ENCODE results near the gene XIRP2.

XIRP2 gene

GRCh38 chr2:167292430-167293171, 404.3 kb downstream of the XIRP2 start, which contains the start of gene B3GALT1:
TSS of gene B3GALT1 (plus strand) at chr2:167293001.
- DNase-seq (ENCODE audit: low read depth), result peak; percentile 50
- no peak for TF ChIP-seq POLR2A (IDR thresholded peaks at IDR 0.05; ENCODE audit: extremely low read depth, insufficient read length)
- TF ChIP-seq MYC (IDR thresholded peaks at IDR 0.05; ENCODE audit: low read depth, low read length), result no peak
- no peak for TF ChIP-seq CTCF (IDR thresholded peaks at IDR 0.05; ENCODE audit: low read depth, low read length)
- no peak for TF ChIP-seq MAX (IDR thresholded peaks at IDR 0.05; ENCODE audit: low read depth, low read length)
- no peak within 1 kb of the TSS for H3K4me3 ChIP-seq (ENCODE audit: low read depth, low read length)

GRCh38 chr2:167293172-167293781, 405.0 kb downstream of the XIRP2 start:
- no peak for DNase-seq (ENCODE audit: low read depth)
- H3K4me3 ChIP-seq (ENCODE audit: low read depth, low read length), result no peak overlapping the region
- TF ChIP-seq POLR2A (IDR thresholded peaks at IDR 0.05; ENCODE audit: extremely low read depth, insufficient read length) (no peak), MAX (IDR thresholded peaks at IDR 0.05; ENCODE audit: low read depth, low read length) (no peak), CTCF (IDR thresholded peaks at IDR 0.05; ENCODE audit: low read depth, low read length) (no peak), MYC (IDR thresholded peaks at IDR 0.05; ENCODE audit: low read depth, low read length) (no peak)

- no peak for DNase-seq (ENCODE audit: low read depth)
Observed at GRCh38 chr2:167293943-167294775, 405.9 kb downstream of the XIRP2 start.

GRCh38 chr2:167294776-167295140, 406.5 kb downstream of the XIRP2 start:
- no peak overlapping the region for H3K4me3 ChIP-seq (ENCODE audit: low read depth, low read length)
- TF ChIP-seq MAX (IDR thresholded peaks at IDR 0.05; ENCODE audit: low read depth, low read length) (no peak), MYC (IDR thresholded peaks at IDR 0.05; ENCODE audit: low read depth, low read length) (no peak), POLR2A (IDR thresholded peaks at IDR 0.05; ENCODE audit: extremely low read depth, insufficient read length) (no peak), CTCF (IDR thresholded peaks at IDR 0.05; ENCODE audit: low read depth, low read length) (no peak)
- DNase-seq (ENCODE audit: low read depth), result no peak

More at GRCh38 chr2:167293943-167294775, 405.9 kb downstream of the XIRP2 start:
- TF ChIP-seq MYC (IDR thresholded peaks at IDR 0.05; ENCODE audit: low read depth, low read length) (no peak), POLR2A (IDR thresholded peaks at IDR 0.05; ENCODE audit: extremely low read depth, insufficient read length) (no peak), MAX (IDR thresholded peaks at IDR 0.05; ENCODE audit: low read depth, low read length) (no peak), CTCF (IDR thresholded peaks at IDR 0.05; ENCODE audit: low read depth, low read length) (no peak)
- H3K4me3 ChIP-seq (ENCODE audit: low read depth, low read length), result no peak overlapping the region

- no peak overlapping the region for H3K4me3 ChIP-seq (ENCODE audit: low read depth, low read length)
- DNase-seq (ENCODE audit: low read depth), result no peak
- no peak for TF ChIP-seq CTCF (IDR thresholded peaks at IDR 0.05; ENCODE audit: low read depth, low read length)
- no peak for TF ChIP-seq MYC (IDR thresholded peaks at IDR 0.05; ENCODE audit: low read depth, low read length)
- TF ChIP-seq MAX (IDR thresholded peaks at IDR 0.05; ENCODE audit: low read depth, low read length), result no peak
- no peak for TF ChIP-seq POLR2A (IDR thresholded peaks at IDR 0.05; ENCODE audit: extremely low read depth, insufficient read length)
Observed at GRCh38 chr2:167297292-167297691, 409.0 kb downstream of the XIRP2 start.
